ENCODE results near the gene ATP13A1. TPM values are rescaled to one million over a fixed set of nuclear protein-coding genes. Genes with fewer than 3 reads are reported as not detected.

ATP13A1 gene
- polyA plus RNA-seq, 3 donors: 16.9 to 106 (median 21.9) TPM

GRCh38 chr19:19634516-19635312, 28.8 kb downstream of the ATP13A1 start:
- H3K4me2 ChIP-seq (replicated peaks; ENCODE audit: extremely low read depth, low read length, poor library complexity, severe bottlenecking): no peak overlapping the region

More at GRCh38 chr19:19634516-19635312, 28.8 kb downstream of the ATP13A1 start:
- Histone ChIP-seq H3K4me1 (ENCODE audit: control insufficient read depth in 1 of 2, insufficient read depth in 2 of 2, low read length in 2 of 2) (peaks cover 7 to 13% of the 10 kb centered on the region in 2 donors), H3K27me3 (ENCODE audit: control insufficient read depth in 2 of 2, insufficient read depth in 2 of 2, low read length in 2 of 2) (no peaks in the 10 kb centered on the region), H3K9me3 (replicated peaks in 1 of 2; ENCODE audit: control insufficient read depth in 1 of 2, insufficient read depth in 1 of 2, low read length in 2 of 2) (no peaks in the 10 kb centered on the region), H2AFZ (ENCODE audit: insufficient read depth, low read depth, low read length, poor library complexity, severe bottlenecking) (no peak overlapping the region), H3K79me2 (ENCODE audit: insufficient read depth, low read length) (peaks cover 41% of the 10 kb centered on the region), H3K36me3 (replicated peaks in 1 of 2; ENCODE audit: control insufficient read depth in 1 of 2, insufficient read depth in 2 of 2, low read length in 2 of 2) (peaks cover 88 to 99% of the 10 kb centered on the region in 2 donors), H3K27ac (ENCODE audit: low read depth in 1 of 2, low read length in 2 of 2) (peak overlapping the region in 1 of 2 donors; percentile 5), H3K9ac (ENCODE audit: insufficient read depth, low read length, poor library complexity, severe bottlenecking) (no peak overlapping the region), H3K4me3 (replicated peaks in 1 of 3; ENCODE audit: low read depth in 2 of 3, low read length in 3 of 3) (no peak overlapping the region), H4K20me1 (ENCODE audit: insufficient read depth, low read length) (peaks cover 96% of the 10 kb centered on the region)
- H3K9me3 Mint-ChIP-seq: no peaks in the 10 kb centered on the region
- H3K4me1 Mint-ChIP-seq: peaks cover 5% of the 10 kb centered on the region
- H3K27me3 Mint-ChIP-seq (ENCODE audit: low read depth in 3 of 3): peaks cover 0 to 3% (median 1%) of the 10 kb centered on the region in 3 donors
- peaks cover 72 to 95% of the 10 kb centered on the region in 2 donors for H3K36me3 Mint-ChIP-seq
- no peak for TF ChIP-seq CTCF (IDR thresholded peaks at IDR 0.05)
- intact Hi-C loops (cut with micrococcal nuclease): no loop called here
- DNase-seq: no peak
- H3K4me3 Mint-ChIP-seq: no peak overlapping the region
- 93% methylated on average over 30 of the region's 36 CpGs for WGBS (ENCODE audit: insufficient coverage)
- peak overlapping the region in 4 of 7 donors; percentile 30 to 48 (median 42) for H3K27ac Mint-ChIP-seq

Measured in CD14-positive monocyte (primary cell).